Measurements from ENCODE around the gene EEPD1.

The EEPD1 gene

DNA sequence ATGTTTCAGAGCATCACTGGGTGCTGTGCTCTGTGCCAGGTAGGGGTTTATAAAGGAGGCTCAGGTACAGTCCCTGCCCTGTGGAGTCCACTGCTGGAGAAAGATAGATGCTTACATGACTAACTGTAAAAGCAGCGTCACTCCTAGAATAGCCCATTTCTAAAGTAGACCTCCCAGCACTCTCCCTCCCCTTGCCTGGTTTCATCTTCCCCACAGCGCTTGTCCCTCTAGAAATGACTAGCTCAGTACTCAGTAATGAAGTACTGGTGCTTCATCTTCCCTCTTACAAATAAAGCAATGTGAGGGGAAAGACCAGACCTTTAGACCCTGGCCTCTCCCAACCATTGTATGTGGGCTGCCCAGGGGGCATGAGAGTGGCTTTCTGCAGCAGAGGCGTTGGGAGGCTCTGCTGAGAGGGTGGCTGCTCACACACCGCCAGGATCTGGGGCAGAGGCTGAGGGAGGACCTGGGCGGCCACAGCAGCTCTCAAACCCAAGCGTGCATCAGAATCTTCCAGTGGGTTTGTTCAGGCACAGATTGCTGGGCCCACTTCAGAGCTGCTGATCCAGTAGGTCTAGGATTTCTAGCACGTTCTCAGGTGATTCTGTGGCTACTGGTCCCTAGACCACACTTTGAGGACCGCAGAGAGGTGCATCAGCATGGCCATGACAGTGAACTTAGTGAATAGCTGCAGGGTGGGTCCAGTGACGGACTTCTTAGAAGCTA, 126.3 kb downstream of the EEPD1 start:
- DNase-seq (ENCODE audit: low read depth in 2 of 2): no peak

DNA sequence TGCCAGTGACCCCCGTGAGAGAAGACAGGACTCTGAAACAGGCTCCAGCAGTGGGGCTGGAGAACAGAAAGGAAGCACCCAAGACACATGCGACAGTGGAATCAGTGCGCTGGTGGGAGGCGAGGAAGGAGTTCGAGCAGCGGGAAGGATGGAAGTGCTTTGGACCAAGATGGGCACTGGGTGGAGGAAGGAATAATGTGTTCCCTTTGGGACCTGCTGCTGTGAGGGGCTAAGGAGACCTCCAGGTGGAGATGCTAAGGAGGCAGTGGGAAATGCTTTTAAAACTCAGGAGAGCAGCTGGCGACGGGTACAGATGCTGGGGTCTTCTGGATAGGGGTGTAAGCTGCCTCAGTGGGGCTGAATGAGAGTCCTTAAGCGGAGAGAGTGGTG, 126.9 kb downstream of the EEPD1 start:
- no peak for DNase-seq (ENCODE audit: low read depth in 2 of 2)

DNA sequence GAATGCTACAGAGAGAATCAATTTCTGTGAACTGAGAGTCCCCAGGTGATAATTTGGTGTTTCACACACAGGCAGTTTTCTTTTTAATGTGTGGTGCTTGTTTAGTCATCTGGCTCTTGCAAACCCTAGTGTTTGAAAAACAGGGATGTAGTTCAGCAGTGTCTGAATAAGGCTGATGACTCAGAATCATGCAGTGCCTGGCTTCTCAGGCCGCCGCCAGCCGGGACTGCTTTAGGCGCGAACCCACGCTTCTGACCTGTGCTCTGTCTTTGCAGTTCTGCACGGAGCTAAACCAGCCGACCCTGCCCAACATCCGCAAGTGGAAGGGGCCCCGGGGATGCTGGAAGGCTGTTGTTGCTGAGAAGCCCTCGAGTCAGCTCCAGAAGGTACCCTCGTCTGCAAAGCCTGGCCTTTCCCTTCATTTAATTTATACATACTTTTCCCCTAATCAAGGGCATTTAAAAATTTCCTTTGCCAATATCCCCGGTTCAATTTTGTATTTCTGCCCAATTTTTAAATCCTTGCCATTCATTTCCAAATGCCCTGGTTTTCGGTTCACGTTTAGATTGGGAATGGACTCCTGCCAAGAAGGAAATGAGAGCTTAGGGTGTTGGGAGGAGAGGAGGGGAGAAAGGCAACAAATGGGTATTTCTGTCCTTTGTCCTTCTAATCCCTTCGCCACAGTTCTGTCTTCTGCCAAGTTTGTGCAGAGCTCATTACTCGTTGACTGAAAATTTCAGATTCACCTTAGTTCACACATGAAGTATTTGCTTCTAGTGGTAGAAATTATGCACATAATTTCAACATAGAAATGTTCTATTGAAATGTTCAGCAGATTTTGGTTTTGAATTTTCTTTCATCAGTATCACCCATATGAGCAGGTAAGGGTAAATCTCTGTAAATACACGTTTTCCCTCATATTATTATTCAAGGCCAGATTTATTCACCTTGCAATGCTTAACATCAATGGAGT, 128.1 kb downstream of the EEPD1 start:
- no peak for DNase-seq (ENCODE audit: low read depth in 2 of 2)

DNA sequence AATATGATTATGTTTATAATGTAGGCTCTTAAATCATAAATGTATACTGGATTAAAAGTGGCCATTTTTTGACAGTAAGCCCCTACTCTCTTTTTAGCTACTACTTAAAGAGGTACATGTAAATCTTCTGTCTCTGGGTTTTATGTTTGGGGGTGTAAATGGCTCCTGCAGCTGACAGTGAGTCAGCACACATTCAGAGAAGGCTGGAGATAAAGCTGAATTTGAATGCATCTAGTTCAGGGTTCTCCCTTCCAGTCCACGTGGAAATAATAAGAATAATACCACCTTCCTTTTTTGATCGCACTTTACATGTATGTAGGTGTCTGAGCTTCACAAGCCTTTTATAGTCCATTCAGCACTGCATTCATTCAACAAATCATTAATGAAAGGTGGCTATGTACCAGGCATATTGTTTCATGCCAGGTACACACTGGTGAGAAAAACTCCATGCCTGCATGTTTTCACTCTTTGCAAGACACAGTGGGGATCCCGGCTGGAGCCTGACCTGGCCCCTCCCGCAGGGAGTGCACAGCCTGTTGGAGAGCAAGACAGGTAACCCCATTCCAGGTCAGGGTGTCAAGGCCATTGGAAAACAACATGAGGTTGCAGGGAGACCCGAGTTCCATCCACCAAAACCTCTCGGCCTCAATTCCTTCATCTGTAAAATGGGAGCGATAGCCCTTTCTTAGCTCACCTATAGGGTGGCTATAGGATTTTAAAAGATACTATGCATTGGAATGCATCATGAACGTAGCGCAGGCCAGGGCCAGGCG, 129.1 kb downstream of the EEPD1 start:
- DNase-seq (ENCODE audit: low read depth in 2 of 2): no peak

DNA sequence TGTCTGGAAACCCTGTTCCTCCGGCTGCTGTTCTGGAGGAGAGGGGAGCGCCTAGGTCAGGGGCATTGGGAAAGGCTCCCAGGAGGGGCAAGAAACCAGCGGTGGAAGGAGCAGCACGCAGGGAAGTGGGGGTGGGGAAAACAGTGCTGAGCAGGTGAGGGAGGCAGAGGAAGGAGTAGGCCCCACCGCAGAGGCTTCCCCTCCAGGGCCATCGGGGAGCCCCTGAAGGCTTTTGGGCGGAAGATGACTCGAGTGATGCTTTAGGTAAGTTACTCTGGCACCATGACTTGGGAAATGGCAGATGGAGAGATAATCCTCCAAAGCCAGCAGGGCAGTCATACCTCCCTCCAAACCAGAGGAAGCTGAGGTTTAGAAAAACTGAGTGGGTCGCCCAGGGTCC, 130.1 kb downstream of the EEPD1 start:
- DNase-seq (ENCODE audit: low read depth in 2 of 2): no peak

DNA sequence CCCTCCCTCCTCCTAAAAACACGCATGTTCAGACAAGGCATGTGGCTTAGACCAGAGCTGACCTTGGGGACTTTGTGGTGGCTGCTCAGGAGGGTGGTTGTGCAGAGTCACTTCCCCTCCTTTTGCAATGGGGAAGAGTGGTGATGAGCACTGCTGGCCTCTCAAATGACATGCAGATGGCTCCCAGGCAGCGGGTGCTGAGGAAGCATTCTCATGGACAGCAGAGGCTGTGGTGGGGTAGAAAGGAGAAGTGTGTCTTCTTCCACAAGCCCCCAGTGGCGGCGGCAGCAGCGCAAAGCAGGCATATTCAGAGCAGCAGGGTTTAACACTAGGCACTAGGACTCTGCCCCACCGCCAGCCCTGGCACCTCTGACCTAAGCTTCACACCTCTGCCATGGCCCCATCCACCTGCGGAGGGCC, 130.7 kb downstream of the EEPD1 start:
- DNase-seq (ENCODE audit: low read depth in 2 of 2): peak in 1 of 2 donors; percentile 6

DNA sequence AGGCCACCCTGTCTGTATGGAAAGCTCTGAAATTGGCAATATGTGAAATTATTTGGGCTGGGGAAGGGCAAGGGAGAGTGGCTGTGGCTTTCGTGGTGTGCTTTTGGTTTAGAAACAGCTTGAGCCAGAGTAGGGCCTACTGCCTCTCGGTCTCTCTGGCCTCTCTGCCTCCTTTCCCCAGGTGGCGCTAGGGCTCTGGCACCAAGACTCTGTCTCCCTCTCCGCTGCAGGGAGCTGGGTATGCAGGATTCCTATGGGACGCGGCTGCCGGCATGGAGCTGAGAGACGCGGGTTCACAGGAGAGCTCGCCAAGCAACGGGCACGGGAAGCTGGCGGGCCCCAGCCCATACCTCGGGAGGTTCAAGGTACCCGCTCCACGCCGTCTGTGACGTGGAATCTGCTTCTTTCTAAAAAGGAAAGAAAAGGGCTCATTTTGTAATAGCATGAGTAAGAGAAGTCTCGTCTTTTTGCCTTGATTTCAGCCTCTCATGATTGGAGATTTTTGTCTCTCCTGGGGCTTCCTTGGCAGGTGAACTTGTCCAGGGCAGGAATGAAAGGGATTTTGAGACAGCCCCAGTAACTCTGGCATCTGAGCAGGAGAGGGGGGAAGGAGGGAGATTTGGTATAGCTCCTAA, 131.5 kb downstream of the EEPD1 start:
- no peak for DNase-seq (ENCODE audit: low read depth in 2 of 2)

DNA sequence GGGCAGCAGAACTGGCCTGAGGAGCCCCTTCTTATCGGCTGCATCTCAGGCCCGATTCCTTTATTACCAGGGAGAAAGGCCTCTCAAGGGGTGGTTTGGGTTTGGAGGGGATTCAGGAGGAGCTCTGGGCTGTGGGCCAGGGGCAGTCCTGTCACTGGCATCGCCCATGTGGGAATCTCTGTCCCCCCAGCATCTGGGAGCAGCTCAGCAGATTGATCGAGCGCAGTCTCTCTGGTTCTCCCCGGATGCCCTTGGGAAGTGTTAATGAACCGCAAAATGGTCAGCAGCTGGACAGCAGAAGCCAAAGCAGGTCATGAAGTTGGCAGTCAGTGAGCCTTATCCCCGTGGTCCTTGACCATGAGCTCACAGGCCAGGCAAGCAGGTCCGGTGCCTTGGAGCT, 132.2 kb downstream of the EEPD1 start:
- no peak for DNase-seq (ENCODE audit: low read depth in 2 of 2)

DNA sequence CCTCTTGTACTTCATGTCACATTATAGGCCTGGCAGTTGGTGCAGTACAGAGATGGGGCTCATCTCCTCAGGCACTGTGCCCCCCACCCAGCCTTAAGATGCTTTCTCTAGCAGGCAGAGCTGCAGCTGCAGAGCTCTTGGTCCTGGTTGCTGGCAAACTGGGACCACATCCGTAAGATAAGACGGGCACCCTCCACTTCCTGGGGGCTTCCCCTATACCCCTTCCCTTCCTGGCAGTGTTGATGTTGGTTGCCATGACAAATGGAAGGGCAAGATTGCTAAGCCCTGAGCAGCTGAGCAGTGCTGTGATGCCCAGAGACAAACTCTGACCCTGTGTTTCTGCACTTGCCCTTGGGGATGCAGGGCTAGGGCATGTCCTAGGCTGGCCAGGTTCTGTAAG, 133.2 kb downstream of the EEPD1 start:
- peak in 1 of 2 donors; percentile 18 for DNase-seq (ENCODE audit: low read depth in 2 of 2)

DNA sequence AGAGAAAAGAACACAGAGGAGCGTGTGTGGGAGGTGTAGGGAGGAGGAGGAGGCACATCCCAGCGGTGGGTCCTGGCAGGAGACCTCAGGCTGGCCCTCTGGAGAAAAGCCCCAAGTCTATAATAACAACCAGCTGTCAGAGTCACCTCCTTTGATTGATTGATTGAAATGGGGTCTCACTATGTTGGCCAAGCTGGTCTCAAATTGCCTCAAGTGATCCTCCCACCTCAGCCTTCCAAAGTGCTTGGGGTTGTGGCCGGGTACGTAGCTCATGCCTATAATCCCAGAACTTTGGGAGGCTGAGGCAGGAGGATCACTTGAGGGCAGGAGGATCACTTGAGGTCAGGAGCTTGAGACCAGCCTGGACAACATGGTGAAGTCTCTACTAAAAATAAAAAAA, 133.6 kb downstream of the EEPD1 start:
- no peak for DNase-seq (ENCODE audit: low read depth in 2 of 2)

DNA sequence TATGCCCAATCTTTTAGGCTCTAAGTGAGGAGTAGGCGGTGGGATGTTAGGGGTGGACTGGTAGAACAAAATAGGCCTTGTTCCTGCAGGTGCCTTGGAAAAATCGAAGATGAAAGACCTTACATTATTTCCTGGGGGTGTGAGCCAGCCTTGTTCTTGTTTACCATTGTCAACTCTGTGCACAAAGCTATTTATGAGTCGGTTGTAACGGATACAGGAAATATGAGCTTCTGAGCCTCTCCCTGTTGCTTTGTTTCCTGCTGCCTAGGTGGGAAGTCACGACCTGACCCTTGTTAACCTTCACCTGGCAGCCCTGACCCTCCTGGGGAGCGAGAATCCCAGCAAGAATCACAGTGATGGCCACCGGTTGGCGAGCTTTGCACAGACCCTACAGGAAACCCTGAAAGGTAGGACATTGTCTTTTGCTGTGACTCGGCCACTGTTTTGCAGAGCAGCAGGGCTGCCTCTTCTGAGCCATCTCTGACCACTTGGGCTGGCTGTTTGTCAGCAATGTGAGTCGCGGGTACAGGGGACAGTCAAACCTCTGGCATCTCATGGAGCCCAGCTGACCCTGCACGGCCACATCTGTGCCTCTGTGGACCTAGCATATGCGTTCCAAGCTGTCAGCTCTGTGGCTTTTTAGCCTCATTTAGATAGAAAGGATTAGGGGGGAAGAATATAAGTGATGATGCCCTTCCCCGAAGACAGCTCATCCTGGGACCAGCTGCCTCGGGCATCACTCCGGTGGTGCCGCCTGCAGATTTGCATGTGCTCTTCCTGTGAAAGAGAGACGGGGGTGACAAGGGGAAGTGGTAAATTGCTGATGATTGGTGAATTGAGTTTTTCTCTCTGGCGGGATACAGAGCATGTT, 134.6 kb downstream of the EEPD1 start:
- peak in 1 of 2 donors; percentile 12 for DNase-seq (ENCODE audit: low read depth in 2 of 2)

DNA sequence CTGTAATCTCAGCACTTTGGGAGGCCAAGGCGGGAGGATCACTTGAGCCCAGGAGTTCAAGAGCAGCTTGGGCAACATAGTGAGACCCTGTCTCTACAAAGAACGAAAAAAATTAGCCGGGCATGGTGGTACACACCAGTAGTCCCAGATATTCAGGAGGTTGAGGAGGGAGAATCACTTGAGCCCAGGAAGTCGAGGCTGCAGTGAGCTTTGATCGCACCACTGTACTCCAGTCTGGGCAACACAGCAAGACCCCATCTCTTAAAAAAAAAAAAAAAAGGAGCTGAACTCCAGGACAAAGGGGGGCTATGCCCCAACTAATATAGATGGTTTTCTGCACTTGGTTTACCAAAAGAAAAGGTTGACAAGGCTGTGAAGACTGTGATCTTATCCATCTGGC, 135.4 kb downstream of the EEPD1 start:
- DNase-seq (ENCODE audit: low read depth in 2 of 2): no peak

DNA sequence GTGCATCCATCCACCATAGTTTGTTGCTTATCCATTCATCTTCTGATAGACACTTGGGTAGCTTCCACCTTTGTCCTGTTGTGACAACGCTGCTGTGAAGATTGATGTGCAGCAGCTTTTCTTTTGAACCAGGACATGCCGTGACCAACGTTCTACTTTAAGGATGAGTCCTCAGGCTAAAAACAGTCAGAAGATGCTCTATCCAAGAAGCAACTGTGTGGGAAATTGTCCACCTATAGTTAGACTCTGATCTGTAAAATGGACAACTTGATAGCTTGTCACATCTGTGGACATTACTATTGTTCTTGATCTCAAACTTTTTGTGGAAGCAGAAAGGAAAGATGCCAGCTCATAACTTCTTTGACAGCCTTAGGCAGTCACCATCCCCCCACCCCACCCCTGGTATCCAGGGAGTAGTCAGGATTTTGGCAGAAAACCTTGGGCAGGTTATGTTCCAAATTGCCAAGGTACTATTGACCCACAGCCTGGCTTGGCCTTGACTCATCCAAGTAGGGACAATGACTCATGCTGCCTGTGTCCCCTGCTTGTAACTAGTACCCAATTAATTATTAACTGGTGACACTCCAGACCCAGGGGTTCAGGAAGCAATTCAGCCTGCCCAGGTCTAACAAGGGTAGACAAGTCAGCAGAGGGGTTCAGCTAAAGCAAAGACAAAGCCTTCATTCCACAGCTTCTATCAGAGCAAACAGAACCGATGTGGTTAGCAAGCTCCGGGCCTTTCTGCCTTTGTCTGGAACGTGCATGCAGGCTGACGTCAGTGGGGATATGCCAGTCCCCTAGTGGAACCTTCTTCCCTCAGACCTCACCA, 137.0 kb downstream of the EEPD1 start:
- no peak for DNase-seq (ENCODE audit: low read depth in 2 of 2)

DNA sequence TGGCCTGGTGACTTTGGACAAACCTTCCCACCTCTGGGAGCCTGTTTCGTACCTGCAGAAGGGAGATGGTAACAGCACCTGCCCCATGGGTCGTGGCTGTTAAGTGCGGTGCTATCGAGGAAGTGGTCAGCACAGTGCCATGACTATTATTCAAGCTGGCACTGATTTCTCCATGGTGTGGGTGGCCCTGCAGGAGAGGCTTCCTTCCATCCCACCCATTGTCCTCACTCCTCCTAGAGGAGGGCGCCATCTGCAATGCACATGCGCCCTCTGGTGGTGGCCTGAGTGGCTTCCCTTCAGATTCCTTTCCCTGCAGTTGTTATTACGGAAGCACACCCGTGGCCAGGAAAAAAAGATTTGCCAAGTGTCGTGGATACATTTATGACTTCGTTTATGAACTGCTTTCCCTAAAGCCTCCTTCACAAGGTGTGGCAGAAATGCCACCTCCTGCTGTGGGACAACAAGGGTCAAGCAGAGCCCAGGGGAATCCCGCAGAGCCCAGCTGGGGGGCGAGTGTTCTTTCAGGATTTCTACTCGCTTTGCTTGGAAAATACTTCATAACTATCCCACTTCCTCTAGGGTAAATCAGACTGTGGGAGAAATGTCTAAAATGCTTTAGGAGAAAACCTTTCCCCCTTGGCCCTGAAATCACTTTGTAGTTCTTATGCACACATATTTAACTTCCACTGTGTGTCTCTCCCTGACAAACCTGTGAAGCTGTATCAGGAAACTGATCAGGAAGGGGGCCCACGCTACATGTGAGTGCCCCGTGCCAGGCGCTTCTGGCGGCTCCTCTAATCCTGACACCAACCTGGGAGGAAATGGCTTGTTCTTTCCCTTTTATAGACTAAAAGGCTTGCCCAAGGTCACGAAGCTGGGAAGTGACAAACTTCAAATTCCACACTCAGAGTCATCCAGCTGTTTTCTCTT, 138.6 kb downstream of the EEPD1 start:
- DNase-seq (ENCODE audit: low read depth in 2 of 2): peak in 1 of 2 donors; percentile 55

DNA sequence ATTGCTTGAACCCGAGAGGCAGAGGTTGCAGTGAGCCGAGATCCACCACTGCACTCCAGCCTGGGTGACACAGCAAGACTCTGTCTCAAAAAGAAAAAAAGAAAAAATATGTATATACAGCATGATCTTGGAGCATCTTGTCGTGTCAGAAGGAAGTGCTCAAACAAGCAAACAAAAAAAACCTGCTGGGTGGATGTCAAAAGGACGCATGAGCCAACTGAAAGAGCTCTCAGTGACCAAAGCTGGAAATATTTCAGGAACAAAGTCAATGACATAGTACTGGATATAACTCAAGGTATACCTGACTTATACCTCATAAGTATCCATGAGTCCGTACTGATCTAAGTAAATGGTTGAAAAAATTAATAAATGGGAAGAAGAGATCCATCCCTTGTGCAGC, 142.0 kb downstream of the EEPD1 start:
- no peak for DNase-seq (ENCODE audit: low read depth in 2 of 2)

DNA sequence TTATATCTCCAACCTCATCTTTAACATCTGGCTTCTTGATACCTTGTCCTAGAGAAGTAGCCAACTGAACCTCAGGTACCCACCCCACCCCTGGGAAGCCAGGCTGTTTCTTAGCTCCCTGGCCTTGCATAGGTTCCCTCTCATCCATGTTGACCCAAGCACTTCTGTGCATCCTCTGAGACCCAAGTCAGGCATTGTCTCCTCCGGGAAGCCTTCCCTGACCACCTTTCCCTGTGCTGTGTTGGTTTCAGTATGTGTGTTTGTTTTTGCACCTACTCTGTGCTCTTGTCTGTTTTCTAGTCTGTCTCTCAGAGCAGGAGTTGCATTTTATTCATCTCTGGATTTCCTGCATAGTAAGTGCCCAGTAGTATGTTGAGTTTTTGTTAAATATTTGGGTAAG, 143.2 kb downstream of the EEPD1 start:
- no peak for DNase-seq (ENCODE audit: low read depth in 2 of 2)

DNA sequence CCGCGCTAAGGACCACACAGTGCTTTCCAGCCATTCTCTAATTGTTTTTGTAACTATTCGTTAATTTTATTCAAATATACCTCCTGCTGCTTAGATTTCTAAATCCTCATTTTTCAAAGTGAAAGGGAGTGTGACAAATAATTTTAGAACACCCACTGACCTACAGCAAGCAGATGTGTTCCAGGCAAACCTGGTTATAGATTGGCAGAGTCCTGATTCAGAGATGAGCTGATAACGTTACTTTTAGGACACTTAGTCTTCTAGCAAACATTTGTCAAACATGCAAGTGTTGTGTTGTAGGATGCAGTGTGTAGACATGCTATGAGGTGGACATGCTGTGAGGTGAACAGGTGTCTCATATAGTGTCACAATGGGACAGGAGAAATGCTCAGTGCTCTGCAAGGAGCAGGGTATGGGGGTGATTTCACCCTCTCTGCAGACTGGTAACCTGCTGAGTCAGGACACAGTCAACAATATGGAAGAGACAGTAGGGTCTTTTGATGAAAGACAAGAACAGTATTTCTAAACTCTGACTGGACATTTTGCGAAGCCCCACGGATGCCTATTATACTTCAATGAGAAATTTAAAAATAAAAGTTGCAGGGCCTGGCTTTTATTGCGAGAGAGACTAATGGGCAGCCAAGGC, 144.4 kb downstream of the EEPD1 start:
- DNase-seq (ENCODE audit: low read depth in 2 of 2): no peak

DNA sequence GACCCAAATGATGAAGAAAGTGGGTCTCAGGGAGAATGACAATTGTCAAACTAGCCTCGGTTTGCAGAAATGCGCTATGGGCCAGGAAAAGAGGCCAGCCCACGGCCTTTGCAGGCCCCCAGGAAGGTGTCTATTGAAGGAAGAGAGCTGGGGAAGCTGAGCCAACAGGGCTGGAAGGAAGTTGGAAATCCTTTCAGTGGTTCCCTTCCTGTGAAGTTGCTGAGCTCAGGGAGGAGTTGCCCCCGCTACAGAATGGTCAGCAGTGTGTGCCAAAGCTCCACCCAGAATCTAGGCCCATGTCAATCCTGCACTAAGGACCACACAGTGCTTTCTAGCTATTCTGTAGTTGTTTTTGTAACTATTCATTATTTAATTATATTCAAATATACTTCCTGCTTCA, 145.1 kb downstream of the EEPD1 start:
- DNase-seq (ENCODE audit: low read depth in 2 of 2): no peak
